ENCODE results near the gene ZNF283. TPM values are rescaled to one million over a fixed set of nuclear protein-coding genes. Genes with fewer than 3 reads are reported as not detected.

Gene ZNF283
- total RNA-seq: not detected

DNA sequence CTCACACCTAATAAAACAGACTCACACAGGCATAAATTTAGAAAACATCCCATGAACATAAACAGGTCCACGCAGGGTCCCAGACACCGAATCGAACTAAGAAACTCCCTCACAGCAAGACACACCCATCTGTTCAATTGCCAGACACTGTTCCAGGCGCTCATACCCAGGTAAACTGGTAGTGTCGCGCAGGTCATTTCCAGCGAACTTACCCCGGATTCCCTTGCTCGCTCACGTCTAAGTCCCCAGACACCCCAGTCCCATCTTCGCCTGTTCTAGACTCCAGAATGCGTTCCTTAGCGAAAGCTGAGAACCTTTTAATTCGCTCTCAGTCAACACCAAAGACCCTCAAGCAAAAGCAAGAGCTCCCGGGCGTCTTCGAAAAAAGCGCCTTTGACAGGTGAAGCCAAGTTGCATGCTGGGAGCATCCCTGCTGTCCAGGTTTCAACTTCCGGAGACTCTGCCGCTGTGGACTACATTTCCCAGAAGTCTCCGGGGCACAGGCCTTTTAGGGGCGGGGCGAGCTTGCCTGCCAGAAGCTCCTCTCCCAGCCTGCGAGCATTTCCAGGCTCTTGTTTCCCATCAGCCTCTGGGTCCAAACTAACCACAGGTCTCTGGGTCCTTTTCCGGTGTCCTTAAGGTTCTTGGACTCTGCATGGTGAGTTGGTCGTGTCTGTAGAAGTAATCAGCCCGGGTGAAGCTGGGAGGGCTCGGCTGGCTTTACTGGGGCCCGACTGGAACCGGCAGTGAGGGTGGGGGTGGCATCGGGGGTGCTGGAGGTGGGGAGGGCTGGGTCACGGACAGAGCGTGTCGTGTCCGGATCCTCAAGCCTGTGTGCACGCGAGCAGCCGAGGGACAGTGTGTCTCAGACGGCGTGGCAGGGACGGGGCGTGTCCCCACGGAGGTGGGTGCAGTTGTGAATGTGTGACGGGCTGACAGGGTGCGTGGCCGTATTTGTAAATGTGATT is at the start of gene ZNF283:
ZNF283 (plus strand) TSS at position 535 of the 968 bp plus-strand sequence. CDS start 6,184 bp downstream, outside the sequence.
- TF ChIP-seq, protein P1, sequence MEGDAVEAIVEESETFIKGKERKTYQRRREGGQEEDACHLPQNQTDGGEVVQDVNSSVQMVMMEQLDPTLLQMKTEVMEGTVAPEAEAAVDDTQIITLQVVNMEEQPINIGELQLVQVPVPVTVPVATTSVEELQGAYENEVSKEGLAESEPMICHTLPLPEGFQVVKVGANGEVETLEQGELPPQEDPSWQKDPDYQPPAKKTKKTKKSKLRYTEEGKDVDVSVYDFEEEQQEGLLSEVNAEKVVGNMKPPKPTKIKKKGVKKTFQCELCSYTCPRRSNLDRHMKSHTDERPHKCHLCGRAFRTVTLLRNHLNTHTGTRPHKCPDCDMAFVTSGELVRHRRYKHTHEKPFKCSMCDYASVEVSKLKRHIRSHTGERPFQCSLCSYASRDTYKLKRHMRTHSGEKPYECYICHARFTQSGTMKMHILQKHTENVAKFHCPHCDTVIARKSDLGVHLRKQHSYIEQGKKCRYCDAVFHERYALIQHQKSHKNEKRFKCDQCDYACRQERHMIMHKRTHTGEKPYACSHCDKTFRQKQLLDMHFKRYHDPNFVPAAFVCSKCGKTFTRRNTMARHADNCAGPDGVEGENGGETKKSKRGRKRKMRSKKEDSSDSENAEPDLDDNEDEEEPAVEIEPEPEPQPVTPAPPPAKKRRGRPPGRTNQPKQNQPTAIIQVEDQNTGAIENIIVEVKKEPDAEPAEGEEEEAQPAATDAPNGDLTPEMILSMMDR (IDR thresholded peaks at IDR 0.05): no peak
- H3K27me3 ChIP-seq: no peaks in the 10 kb centered on the region
- peaks cover 3 to 10% of the 10 kb centered on the region in 2 donors for H3K4me1 ChIP-seq
- peaks cover 0 to 3% of the 10 kb centered on the region in 2 donors for H3K9me3 ChIP-seq
- peak within 1 kb of the TSS; percentile 48 to 51 for H3K27ac ChIP-seq
- peak within 1 kb of the TSS; percentile 56 to 75 for H3K4me3 ChIP-seq
- H3K36me3 ChIP-seq: peaks cover 18 to 38% of the 10 kb centered on the region in 2 donors
- intact Hi-C loops (cut with DNase I): loop anchor here (1.0 to 10.0 kb wide), 5 partner anchors 72 to 288 kb away; partner anchors contain the start of genes SMG9, ZNF221, ZNF225 and ZNF230
- DNase-seq (ENCODE audit: low spot score in 2 of 2): peak; percentile 60 to 94

- Histone ChIP-seq H3K9me3 (no peaks in the 10 kb centered on the region), H3K27me3 (no peaks in the 10 kb centered on the region), H3K4me3 (no peak overlapping the region), H3K36me3 (no peaks in the 10 kb centered on the region), H3K27ac (no peak overlapping the region), H3K4me1 (peaks cover 4 to 8% of the 10 kb centered on the region in 2 donors)
- intact Hi-C loops (cut with DNase I): no loop called here
- DNase-seq (ENCODE audit: low spot score in 2 of 2): no peak
- TF ChIP-seq, protein P1 (IDR thresholded peaks at IDR 0.05): no peak
These were observed 48.5 kb upstream of the ZNF283 start for GRCh38 chr19:43778651-43779050.

DNA sequence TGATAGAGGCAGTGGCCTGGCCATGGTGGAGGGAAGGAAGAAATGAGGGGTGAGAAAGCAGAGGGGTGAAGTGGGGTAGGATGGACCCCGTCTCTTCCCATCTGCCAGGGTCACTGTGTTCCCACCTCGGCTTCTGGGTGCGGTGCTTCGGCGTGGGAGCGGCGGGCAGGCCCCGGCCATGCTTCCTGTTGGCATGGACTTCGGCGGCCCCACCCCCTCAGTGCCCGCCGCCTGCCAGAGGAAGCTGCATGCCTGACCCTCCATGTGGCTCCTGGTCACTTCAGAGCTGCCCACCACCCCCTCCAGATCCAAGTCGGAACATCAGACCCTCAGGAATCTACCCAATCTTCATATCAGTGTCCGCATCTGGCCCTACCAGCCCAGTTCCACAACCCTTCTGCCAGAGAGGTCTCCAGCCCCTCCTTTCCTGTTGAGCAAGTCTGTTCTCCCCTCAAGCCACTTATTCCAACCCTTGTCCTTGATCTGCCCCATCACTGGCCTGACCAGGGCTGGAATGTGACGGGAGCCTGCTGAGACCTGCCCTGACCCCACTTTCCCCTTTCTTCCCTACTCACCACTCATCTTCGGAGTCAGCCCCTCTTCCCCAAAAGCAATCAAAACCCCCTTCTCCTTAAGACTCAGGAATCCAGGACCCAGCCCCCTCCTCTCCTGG is 47.8 kb upstream of the ZNF283 start:
- Histone ChIP-seq H3K27ac (no peak overlapping the region), H3K27me3 (no peaks in the 10 kb centered on the region), H3K4me1 (peaks cover 1 to 4% of the 10 kb centered on the region in 2 donors), H3K36me3 (no peaks in the 10 kb centered on the region), H3K4me3 (no peak overlapping the region), H3K9me3 (no peaks in the 10 kb centered on the region)
- TF ChIP-seq, protein P1 (IDR thresholded peaks at IDR 0.05): no peak
- DNase-seq (ENCODE audit: low spot score in 2 of 2): no peak
- intact Hi-C loops (cut with DNase I): no loop called here

- Histone ChIP-seq H3K9me3 (no peaks in the 10 kb centered on the region), H3K27ac (no peak overlapping the region), H3K4me3 (no peak overlapping the region), H3K36me3 (no peaks in the 10 kb centered on the region), H3K27me3 (no peaks in the 10 kb centered on the region), H3K4me1 (peaks cover 0 to 3% of the 10 kb centered on the region in 2 donors)
- TF ChIP-seq, protein P1 (IDR thresholded peaks at IDR 0.05): no peak
- no peak for DNase-seq (ENCODE audit: low spot score in 2 of 2)
- intact Hi-C loops (cut with DNase I): no loop called here
These were observed 47.3 kb upstream of the ZNF283 start for GRCh38 chr19:43779820-43780219.

DNA sequence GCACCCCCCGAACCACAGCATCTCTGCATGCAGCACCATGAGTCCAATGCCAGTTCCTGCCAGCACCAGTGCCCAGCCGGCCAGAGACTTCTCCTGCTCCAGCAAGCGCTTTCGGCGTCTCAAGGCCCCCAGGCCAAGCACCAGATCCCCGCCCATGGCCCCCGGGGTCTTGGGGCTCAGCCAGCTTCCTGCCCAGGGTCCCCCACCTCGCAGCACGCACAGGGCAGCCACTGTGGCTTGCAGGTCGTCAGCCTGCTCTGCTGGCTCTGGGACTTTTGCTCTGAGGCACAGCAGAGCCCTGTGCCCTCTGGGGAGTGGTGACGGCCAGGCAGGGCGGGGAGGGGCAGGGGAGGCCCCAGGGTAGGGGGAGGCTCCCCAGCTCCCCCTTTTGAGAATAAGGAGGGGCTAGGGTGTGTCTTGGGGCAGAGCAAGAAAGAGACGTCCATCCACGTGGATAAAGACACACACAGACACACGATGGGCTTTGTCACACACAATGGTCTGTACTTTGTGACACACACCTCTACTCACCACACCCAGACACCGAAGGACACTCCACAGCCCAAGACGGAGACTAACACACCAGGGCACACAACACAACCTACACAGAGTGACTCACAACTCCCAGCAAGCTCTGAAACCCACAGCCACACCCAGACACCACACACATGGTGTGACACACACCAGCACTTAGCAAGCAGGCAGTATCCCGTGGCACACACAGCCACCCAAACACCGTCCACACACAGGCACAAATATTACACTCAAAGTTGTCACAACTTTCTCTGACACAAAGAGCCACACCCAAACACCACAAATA is 46.2 kb upstream of the ZNF283 start, which contains the start of gene KCNN4:
KCNN4 (minus strand) TSS at position 268 of the 820 bp plus-strand sequence; CDS start at position 156, 112 bp downstream.
- no peaks in the 10 kb centered on the region for H3K27me3 ChIP-seq
- DNase-seq (ENCODE audit: low spot score in 2 of 2): no peak
- H3K9me3 ChIP-seq: no peaks in the 10 kb centered on the region
- TF ChIP-seq, protein P1 (IDR thresholded peaks at IDR 0.05): no peak
- intact Hi-C loops (cut with DNase I): no loop called here
- H3K4me1 ChIP-seq: peaks cover 0 to 7% of the 10 kb centered on the region in 2 donors
- H3K4me3 ChIP-seq: peak within 1 kb of the TSS in 1 of 2 donors; percentile 30
- H3K27ac ChIP-seq: no peak within 1 kb of the TSS
- H3K36me3 ChIP-seq: no peaks in the 10 kb centered on the region
